Measurements from ENCODE around the gene GRAP. TPM values are rescaled to one million over a fixed set of nuclear protein-coding genes. Genes with fewer than 3 reads are reported as not detected.

GRAP gene
- total and polyA plus RNA-seq, 7 donors = 0.71 to 2.2 (median 1.7) TPM

DNA sequence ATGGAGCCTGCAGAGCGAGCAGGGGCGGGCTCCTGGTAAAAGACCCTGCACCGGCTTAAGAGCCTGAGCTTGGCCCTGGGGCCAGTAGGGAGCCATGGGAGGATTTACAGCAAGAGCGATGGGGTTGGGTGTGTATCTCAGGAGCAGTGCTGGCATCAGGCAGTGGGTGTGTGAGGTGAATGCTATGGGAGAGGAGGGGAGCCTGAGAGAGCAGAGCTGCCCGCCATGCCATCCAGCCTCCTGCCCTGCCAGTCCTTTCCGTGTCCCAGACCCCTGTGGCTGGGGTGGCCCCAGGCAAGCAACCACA, 65.5 kb downstream of the GRAP start:
- no peaks in the 10 kb centered on the region for H3K9me3 ChIP-seq
- no peak for ATAC-seq

DNA sequence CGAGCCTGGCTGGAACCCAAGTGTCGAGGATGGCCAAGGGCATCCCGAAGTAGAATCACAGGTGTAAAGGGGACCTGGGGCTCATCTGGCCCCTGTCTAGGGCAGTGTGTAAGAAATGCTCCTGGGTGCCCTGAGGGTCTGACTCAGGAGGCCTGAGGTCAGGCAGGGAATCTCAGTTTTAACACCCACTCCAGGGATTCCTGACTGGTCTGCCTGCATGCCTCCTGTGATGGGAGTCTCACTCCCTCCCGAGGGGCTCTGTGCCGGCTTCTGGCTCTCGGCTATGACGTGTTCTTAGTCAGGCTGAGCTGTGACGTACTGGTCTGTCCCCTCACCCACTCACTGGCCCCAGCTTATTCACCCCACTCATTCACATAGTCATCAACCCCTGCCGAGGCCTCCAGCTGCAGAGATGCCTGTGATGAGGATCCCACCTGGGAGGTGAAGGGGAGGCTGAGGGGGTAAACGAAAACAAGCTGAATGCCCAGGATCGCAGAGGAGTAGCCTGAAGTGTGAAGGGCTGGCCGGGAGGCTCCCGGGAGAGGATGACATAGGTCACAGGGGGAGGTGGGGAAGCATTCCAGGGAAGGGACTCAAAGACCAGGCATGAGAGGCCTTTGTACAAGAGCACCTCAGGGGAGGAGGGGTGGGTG, 65.9 kb downstream of the GRAP start:
- Histone ChIP-seq H3K36me3 (ENCODE audit: insufficient read depth in 1 of 2, low read depth in 1 of 2) (peaks cover 2 to 7% of the 10 kb centered on the region in 2 donors), H3K4me1 (no peaks in the 10 kb centered on the region), H3K4me3 (no peak overlapping the region), H3K27ac (no peak overlapping the region), H3K27me3 (ENCODE audit: insufficient read depth in 3 of 3, low read length in 2 of 3) (no peaks in the 10 kb centered on the region), H3K9me3 (no peaks in the 10 kb centered on the region)
- 80 to 81% (median 81%) methylated on average over 13 of the region's 13 CpGs for WGBS, 3 donors
- DNase-seq (no peak), ATAC-seq (no peak)
- TF ChIP-seq, protein P1, sequence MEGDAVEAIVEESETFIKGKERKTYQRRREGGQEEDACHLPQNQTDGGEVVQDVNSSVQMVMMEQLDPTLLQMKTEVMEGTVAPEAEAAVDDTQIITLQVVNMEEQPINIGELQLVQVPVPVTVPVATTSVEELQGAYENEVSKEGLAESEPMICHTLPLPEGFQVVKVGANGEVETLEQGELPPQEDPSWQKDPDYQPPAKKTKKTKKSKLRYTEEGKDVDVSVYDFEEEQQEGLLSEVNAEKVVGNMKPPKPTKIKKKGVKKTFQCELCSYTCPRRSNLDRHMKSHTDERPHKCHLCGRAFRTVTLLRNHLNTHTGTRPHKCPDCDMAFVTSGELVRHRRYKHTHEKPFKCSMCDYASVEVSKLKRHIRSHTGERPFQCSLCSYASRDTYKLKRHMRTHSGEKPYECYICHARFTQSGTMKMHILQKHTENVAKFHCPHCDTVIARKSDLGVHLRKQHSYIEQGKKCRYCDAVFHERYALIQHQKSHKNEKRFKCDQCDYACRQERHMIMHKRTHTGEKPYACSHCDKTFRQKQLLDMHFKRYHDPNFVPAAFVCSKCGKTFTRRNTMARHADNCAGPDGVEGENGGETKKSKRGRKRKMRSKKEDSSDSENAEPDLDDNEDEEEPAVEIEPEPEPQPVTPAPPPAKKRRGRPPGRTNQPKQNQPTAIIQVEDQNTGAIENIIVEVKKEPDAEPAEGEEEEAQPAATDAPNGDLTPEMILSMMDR (IDR thresholded peaks at IDR 0.05) = no peak
- intact Hi-C loops (cut with DNase I) = loop anchor here in 1 of 2 donors (2.0 kb wide), 1 partner anchor 24 kb away; the partner anchor contains the start of gene FAM83G

More for the DNA sequence above, 65.5 kb downstream of the GRAP start:
- WGBS, 3 donors = 87 to 93% (median 91%) methylated on average over 4 to 6 of the region's 6 CpGs
- peaks cover 2 to 7% of the 10 kb centered on the region in 2 donors for H3K36me3 ChIP-seq (ENCODE audit: insufficient read depth in 1 of 2, low read depth in 1 of 2)
- intact Hi-C loops (cut with DNase I) = loop anchor here in 1 of 2 donors (2.0 kb wide), 1 partner anchor 24 kb away; the partner anchor contains the start of gene FAM83G
- H3K27me3 ChIP-seq (ENCODE audit: insufficient read depth in 3 of 3, low read length in 2 of 3) = no peaks in the 10 kb centered on the region
- TF ChIP-seq, protein P1 (IDR thresholded peaks at IDR 0.05) = no peak
- no peak overlapping the region for H3K27ac ChIP-seq
- H3K4me1 ChIP-seq = no peaks in the 10 kb centered on the region
- no peak for DNase-seq
- no peak overlapping the region for H3K4me3 ChIP-seq

DNA sequence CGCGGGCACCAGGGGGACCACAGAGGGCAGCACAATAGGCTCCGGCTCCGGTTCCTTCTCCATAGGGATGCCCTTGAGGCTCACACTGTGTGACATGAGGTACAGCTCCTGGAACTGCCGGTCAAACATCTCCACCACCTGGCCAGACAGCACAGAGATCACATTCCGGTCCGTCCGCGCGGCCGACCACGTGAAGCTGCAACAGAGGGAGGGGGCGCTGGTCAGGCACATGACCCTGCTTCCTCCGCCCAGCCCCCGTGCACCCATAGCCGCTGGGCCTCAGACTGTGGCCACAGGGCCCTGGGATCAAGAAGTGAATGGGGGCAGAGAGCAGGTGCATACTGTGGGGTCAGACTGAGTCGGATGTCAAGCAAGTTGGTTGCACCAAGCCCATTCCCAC, 68.1 kb downstream of the GRAP start:
- intact Hi-C loops (cut with DNase I) = no loop called here
- Histone ChIP-seq H3K27me3 (ENCODE audit: insufficient read depth in 3 of 3, low read length in 2 of 3) (no peaks in the 10 kb centered on the region), H3K9me3 (no peaks in the 10 kb centered on the region), H3K36me3 (ENCODE audit: insufficient read depth in 1 of 2, low read depth in 1 of 2) (peaks cover 2 to 7% of the 10 kb centered on the region in 2 donors), H3K4me3 (no peak overlapping the region), H3K27ac (no peak overlapping the region), H3K4me1 (no peaks in the 10 kb centered on the region)
- TF ChIP-seq, protein P1 (IDR thresholded peaks at IDR 0.05) = no peak
- DNase-seq (no peak), ATAC-seq (no peak)
- WGBS, 3 donors = 82 to 88% (median 87%) methylated on average over 17 of the region's 17 CpGs

DNA sequence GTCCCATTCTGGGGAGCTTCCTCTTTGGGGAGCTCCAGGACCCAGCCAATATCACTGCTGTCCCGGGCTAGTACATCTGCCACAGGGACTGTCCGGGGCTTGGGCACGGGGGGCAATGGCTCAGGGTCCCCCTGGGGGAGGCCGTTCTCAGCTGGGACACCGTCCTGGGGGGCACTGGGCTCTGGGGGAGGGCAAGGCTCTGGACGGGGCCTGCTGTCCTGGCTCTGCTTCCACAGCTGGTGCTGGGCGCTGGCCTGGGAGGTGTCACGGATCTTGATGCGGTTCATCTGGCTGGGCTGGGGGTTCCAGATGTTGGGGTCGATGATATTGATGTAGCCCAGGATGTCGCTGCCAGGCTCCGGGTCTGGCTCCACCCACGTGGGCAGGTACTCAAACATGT, 68.7 kb downstream of the GRAP start:
- no peak for DNase-seq
- intact Hi-C loops (cut with DNase I) = no loop called here
- Histone ChIP-seq H3K9me3 (no peaks in the 10 kb centered on the region), H3K27ac (no peak overlapping the region), H3K4me3 (no peak overlapping the region), H3K4me1 (no peaks in the 10 kb centered on the region), H3K36me3 (ENCODE audit: insufficient read depth in 1 of 2, low read depth in 1 of 2) (peaks cover 2 to 7% of the 10 kb centered on the region in 2 donors), H3K27me3 (ENCODE audit: insufficient read depth in 3 of 3, low read length in 2 of 3) (no peaks in the 10 kb centered on the region)
- ATAC-seq = no peak
- TF ChIP-seq, protein P1 (IDR thresholded peaks at IDR 0.05) = no peak
- 77 to 80% (median 78%) methylated on average over 13 of the region's 13 CpGs for WGBS, 3 donors

DNA sequence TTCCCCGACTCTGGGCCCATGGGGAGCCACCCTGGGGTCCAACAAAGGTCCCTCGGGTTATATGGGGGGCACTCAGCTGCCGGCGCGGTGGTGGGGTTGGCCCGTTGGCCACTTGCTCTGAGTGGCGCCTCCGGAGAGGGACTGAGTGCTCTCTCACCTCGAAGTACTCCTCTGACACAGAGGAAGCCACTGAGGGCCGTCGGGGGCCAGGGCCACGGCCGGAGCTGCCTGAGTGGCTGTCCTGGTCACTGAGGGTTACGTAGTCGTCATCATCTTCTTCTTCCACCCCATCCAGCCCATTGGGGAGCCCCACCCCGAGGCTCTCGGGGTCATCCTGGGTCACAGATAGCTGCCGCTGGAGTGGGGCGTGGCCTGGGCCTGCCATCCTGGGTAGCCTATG, 69.1 kb downstream of the GRAP start:
- no peak for DNase-seq
- Histone ChIP-seq H3K4me1 (no peaks in the 10 kb centered on the region), H3K9me3 (no peaks in the 10 kb centered on the region), H3K27me3 (ENCODE audit: insufficient read depth in 3 of 3, low read length in 2 of 3) (no peaks in the 10 kb centered on the region), H3K36me3 (ENCODE audit: insufficient read depth in 1 of 2, low read depth in 1 of 2) (peaks cover 2 to 7% of the 10 kb centered on the region in 2 donors), H3K27ac (no peak overlapping the region), H3K4me3 (no peak overlapping the region)
- no peak for ATAC-seq
- intact Hi-C loops (cut with DNase I) = no loop called here
- WGBS, 3 donors = 84 to 89% (median 87%) methylated on average over 19 of the region's 19 CpGs
- TF ChIP-seq, protein P1 (IDR thresholded peaks at IDR 0.05) = no peak
